LNCaP clone FGC (cell line): ENCODE results near the gene STK31.

Experiments used
- DNase-seq: peaks from one replicate; pipeline ENCODE4 v3.0.0-alpha.2; 2011; ENCODE audit warnings: low read depth
- H3K4me3 ChIP-seq: 2 replicates; pipeline ENCODE4 v1.5.1; 2011; ENCODE audit warnings: mild to moderate bottlenecking, low read depth, low read length, control low read depth
- TF ChIP-seq, protein P1 (sequence below): IDR thresholded peaks from 2 replicates; pipeline ENCODE4 v1.5.1; 2012; ENCODE audit warnings: mild to moderate bottlenecking; ENCODE audit not compliant: control insufficient read depth, insufficient read depth; ENCODE audit errors: extremely low read depth

The STK31 gene, protein sequence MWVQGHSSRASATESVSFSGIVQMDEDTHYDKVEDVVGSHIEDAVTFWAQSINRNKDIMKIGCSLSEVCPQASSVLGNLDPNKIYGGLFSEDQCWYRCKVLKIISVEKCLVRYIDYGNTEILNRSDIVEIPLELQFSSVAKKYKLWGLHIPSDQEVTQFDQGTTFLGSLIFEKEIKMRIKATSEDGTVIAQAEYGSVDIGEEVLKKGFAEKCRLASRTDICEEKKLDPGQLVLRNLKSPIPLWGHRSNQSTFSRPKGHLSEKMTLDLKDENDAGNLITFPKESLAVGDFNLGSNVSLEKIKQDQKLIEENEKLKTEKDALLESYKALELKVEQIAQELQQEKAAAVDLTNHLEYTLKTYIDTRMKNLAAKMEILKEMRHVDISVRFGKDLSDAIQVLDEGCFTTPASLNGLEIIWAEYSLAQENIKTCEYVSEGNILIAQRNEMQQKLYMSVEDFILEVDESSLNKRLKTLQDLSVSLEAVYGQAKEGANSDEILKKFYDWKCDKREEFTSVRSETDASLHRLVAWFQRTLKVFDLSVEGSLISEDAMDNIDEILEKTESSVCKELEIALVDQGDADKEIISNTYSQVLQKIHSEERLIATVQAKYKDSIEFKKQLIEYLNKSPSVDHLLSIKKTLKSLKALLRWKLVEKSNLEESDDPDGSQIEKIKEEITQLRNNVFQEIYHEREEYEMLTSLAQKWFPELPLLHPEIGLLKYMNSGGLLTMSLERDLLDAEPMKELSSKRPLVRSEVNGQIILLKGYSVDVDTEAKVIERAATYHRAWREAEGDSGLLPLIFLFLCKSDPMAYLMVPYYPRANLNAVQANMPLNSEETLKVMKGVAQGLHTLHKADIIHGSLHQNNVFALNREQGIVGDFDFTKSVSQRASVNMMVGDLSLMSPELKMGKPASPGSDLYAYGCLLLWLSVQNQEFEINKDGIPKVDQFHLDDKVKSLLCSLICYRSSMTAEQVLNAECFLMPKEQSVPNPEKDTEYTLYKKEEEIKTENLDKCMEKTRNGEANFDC

DNA sequence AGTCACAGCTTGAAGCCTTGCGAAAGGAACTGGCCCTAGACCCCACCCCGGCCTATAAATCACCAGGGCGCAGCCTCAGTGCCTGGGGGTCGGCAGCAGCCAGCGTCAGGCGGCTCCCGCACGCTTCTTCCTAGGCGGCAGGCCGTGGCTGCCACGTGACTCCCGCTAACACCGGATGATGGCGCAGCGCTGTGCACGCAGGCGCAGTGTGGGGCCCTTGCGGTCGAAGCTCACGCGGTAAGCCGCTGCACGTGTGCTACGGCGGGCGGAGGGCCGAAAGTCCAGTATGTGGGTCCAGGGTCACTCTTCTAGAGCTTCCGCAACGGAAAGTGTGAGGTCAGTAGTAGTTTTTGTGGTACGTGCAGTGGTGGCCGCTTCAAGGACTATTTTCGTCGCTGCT, at the start of gene STK31:
Gene STK31 (plus strand): TSS at position 220 of the 400 bp plus-strand sequence. CDS start 67 bp downstream, at position 287.
- TF ChIP-seq, protein P1, sequence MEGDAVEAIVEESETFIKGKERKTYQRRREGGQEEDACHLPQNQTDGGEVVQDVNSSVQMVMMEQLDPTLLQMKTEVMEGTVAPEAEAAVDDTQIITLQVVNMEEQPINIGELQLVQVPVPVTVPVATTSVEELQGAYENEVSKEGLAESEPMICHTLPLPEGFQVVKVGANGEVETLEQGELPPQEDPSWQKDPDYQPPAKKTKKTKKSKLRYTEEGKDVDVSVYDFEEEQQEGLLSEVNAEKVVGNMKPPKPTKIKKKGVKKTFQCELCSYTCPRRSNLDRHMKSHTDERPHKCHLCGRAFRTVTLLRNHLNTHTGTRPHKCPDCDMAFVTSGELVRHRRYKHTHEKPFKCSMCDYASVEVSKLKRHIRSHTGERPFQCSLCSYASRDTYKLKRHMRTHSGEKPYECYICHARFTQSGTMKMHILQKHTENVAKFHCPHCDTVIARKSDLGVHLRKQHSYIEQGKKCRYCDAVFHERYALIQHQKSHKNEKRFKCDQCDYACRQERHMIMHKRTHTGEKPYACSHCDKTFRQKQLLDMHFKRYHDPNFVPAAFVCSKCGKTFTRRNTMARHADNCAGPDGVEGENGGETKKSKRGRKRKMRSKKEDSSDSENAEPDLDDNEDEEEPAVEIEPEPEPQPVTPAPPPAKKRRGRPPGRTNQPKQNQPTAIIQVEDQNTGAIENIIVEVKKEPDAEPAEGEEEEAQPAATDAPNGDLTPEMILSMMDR = no peak
- H3K4me3 ChIP-seq = no peak within 1 kb of the TSS
- no peak for DNase-seq

DNA sequence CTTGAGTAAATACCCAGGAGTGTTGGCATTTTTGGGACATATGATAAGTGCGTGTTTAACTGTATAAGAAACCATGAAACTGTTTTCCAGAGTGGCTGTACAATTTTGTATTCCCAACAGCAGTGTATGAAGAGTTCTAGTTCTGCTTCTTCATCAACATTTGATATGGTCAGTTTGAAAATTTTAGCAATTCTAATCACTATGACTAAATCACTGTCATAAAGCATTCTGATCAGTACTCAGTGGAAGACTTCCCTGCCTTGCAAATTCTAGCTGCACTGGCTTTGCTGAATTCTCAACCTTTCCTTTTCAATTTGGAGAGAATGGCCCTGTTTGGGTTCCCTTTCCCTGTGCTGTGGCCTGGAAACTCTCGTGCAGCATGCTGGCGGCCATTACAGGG, 48.6 kb upstream of the STK31 start:
- TF ChIP-seq, protein P1 = no peak
- no peak for DNase-seq
- H3K4me3 ChIP-seq = no peak overlapping the region

DNA sequence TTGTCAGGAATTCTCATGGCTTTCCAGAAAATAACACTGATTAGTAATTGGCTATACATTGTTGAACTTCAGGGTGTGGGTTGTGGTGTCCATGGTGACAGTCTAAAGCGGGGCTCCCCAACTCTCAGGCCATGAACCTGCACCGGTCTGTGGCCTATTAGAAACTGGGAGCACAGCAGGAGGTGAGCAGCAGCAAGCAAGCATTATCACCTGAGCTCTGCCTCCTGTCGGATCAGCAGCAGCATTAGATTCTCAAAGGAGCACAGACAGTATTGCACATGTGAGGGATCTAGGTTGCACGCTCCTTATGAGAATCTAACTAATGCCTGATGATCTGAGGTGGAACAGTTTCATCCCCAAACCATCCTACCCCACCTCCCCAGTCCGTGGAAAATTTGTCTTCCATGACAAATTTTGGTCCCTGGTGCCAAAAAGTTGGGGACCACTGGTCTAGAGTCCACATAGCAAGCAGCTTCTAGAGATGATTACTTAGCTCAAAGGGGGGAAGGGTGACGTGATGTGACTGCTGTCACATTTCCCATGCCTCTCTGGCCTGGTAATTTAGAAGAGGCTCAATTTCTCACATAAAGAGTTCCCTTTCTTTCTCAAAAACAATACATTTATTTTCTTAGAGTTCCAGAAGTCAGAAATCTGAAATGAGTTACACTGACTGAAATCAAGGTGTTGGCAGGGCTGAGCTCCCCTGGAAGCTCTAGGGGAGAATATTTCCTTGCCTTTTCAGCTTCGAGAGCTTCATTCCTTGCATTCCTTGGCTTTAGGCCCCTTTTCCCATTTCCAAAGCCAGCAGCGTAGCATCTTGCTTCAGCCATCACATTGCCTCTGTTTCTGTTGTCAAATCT, 47.7 kb upstream of the STK31 start:
- TF ChIP-seq, protein P1 = no peak
- no peak overlapping the region for H3K4me3 ChIP-seq
- no peak for DNase-seq

DNA sequence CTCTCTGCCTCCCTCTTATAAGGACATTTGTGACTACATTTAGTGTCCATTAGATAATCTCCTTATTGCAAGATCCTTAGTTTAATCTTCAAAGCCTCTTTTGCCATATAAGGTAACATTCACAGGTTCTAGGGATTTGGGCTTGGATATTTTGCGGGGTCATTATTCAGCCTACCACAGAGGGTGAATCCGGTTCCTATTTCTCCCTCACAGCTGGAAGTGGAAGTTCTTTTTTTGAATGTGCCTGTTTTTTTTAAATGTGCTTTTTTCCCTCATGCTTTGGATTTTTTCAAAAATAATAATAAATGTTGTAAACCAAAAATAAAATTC, 47.1 kb upstream of the STK31 start:
- TF ChIP-seq, protein P1 = no peak
- no peak overlapping the region for H3K4me3 ChIP-seq
- DNase-seq = no peak

DNA sequence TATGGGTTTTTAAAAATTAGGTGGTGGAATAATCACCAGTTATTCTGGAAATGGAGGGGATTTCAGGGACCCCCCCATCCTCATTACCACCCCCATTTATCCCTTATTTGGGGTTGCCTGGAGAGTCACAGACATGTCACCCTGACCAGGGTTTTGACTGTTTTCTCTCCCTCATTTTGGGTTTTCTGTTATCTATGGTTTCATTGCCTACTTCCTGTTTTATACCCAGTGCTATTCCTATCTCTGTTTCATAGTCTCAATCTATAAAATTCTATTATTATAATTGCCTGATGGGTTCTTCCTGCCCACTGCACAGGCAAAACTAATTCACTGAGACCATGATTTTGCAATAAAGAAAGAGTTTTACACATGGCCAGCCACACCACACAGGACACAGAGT, 45.9 kb upstream of the STK31 start:
- TF ChIP-seq, protein P1 = no peak
- H3K4me3 ChIP-seq = no peak overlapping the region
- DNase-seq = no peak

DNA sequence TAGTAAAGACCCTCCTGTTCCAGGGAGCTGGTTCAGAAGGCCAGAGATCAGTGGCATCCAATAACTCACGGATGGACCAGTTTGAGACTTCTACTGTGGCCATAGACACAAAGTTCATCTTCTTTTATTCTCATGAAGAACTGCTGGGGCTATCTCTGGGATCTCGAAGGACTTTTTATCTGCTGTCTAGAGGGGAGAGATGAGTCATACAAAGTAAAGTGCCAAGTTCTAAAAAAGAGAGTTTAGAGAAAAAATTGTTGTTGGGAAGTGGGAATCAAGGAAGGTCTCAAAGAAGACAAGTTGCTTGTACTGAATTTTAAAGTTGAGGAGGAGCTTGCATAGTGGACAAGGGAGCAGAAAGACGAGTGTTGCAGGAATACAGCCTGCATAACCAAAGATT, 38.0 kb upstream of the STK31 start:
- DNase-seq = no peak
- no peak overlapping the region for H3K4me3 ChIP-seq
- TF ChIP-seq, protein P1 = no peak
